GM21447 (cell line): ENCODE results near the gene FGFR3.

Experiments
- ATAC-seq: cut with Tn5 transposase; IDR thresholded peaks from one replicate; pipeline ENCODE4 v1.9.1; 2021; ENCODE audit not compliant: unreplicated experiment

Gene FGFR3

DNA sequence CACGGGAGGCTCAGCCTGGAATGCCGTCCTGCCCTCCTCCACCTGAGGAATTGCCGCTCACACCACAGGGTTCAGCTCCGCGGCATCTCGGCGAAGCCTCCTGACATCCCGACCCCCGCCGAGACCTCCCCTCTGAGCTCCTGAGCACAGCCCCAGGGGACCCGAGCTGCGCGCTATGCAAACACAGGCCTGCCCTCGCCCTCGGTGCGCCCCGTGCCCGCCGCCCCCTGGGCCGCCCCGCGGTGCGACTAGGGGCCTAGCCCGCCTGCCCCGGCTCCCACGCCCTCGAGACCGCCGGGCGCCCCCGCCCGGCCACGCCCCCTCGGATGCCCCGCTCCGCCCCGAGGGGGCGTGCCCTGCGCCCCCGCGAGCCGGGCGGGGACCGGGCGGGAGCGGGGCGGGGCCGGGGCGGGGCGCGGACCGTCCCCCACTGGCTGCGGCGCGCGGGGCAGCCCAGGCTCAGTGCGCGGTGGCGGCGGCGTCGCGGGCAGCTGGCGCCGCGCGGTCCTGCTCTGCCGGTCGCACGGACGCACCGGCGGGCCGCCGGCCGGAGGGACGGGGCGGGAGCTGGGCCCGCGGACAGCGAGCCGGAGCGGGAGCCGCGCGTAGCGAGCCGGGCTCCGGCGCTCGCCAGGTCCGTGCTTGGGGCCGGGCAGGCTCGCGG is at the start of gene FGFR3:
FGFR3 (plus strand) TSS at position 462 of the 664 bp plus-strand sequence. CDS start 642 bp downstream, outside the sequence.
- ATAC-seq: peak; percentile 51

DNA sequence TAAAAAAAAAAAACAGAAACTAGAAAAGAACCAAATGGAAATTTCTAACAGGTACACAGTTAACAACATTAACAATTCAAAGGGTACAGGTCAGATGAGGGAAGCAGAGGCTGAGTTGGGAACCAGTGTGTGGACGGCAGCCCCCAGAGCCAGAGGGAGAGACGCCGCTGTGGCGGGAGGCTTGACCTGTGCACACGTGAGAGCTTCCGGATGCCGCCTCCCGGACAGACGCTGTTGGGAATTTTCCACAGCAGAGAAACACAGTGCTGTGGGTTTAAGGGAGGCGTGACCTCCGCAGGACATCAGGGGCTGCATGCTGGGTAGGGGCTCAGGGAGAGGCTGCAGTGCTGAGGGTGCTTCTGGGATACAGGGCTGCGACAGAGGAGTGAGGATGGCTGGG is 49.5 kb upstream of the FGFR3 start:
- no peak for ATAC-seq

DNA sequence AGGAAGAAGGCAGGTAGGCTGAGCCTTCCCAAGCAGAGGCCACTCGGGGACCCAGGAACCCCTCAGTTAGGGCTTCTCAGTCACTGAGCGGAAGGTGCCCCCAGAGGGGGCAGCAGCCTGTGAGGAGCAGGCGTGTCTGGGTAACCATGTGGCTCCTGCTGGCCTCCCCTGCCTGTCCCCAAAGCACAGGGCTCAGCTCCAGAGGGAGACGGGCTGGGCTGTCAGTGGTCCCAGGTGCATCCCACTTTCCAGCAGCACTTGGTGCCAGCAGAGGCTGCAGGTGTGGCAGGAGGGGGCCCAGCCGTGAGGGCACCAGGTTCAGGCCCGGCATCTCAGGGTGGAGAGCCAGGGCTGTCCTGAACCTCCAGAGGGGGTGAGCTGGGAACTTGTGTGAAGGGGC is 49.1 kb upstream of the FGFR3 start:
- no peak for ATAC-seq

DNA sequence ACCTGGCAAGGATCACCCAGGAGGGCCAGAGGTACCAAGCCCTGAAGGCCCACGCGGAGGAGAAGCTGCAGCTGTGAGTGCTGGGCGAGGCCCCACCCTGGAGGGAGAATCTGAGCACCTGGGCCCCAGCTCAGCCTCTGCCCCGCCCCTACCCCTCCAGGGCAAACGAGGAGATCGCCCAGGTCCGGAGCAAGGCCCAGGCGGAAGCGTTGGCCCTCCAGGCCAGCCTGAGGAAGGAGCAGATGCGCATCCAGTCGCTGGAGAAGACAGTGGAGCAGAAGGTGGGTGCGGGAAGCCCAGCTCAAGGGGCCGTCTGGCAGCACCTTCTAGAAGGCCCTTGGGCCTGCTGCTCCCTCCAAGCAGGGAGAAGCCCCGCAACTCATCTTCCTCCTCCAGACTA is 48.5 kb upstream of the FGFR3 start:
- no peak for ATAC-seq

DNA sequence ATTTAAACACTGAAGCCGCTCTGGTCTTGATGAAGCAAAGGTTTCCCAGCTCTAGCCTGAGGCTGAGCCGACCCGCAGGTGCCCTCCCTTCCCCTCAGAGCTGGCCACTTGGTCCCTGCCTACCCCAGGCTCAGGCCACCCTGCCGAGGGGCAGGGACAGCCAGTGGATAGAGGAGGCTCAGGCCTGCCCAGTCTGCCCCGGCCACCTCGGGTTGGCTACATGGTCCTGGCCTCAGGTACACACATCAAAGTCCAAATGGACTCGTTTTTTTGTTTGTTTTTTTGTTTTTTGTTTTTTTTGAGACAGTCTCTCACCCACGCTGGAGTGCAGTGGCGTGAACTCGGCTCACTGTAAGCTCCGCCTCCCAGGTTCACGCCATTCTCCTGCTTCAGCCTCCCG is 47.9 kb upstream of the FGFR3 start:
- ATAC-seq: no peak

DNA sequence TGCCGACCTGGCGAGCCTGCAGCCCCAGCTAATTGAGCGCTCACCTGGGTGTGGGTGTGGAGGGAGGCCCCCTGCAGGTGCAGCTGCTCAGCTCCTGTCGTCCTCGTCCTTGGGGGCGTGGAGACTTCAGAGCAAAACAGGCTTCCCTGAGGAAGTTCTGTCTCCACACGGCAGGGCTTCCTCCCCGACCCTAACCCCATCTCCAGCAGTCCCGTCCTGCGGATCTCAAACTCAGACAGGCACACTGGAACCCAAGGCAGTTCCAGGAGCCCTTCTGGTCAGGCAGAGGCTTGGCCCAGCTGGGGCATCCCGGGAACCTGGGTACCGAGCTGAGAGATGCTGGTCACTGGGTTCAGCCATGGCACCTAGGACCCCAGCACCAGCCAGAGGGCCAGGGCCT is 47.4 kb upstream of the FGFR3 start:
- ATAC-seq: no peak

DNA sequence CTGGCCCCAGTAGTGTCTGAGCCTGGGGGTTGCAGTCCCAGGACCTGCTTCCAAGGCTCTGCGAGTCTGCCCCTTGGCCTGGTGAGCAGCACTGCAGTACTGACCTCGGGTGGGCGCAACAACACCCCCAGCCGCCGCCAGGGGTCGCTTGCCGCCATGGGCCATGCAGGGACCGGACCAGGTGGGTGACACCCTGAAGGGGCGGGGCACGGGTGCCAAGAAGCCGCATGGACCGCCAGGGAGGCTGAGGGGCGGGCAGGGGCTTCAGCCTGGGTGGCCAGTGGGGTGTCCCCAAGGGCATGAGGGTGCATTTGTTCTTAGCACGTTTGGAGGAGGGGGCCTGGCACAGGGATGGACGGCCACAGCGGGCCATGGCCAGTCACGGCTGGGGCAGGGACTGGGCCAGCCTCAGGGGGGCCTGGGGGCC is 46.8 kb upstream of the FGFR3 start:
- ATAC-seq: peak; percentile 62

DNA sequence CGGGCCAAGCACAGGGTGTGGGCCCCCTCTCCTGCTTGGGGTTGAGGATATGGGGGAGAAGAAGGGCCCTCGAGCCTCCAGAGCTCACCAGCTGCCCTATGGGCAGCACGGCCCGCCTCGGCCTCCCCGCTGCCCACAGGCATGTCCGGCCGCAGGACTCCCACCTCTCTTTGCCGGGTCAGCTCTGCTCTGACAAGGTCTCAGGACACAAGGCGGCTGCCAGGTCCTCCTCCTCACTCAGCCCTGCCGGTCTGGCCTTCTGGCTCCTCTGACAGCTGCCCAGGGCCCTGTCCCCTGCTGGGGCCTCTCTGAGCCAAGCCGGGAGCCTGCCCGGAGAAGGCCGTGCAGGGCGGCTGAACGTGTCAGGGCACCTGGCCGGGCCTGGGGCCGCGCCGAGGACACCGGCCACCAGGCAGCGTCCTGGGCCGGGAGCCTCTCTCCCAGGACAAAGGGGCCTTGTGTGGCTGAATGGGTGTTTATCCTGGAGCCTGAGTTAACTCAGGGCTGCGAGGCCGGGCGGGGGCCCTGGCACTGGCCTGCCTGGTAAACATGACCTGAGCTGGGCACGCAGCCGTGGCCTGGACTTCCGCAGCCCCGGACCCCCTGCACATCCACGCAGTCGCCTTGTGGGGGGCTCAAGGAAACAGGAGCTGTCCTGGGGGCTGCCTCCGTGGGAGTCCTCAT is 46.0 kb upstream of the FGFR3 start:
- ATAC-seq: no peak

DNA sequence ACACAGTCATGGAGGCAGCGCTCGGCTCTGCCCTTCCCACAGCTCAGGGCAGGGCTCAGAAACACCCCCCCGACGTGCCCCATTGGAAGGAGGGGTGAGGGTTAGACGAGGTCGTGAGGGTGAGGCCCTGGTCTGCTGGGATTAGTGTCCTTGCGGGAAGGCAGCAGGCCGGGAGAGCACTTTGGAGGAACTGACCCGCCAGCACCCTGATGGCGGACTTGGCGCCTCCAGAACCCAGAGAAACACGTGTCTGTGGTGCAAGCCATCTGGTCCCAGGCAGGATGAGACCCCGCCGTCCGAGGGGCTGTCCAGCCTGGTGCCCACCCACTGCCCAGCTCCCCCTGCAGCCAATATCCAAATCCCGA is 45.5 kb upstream of the FGFR3 start:
- no peak for ATAC-seq

DNA sequence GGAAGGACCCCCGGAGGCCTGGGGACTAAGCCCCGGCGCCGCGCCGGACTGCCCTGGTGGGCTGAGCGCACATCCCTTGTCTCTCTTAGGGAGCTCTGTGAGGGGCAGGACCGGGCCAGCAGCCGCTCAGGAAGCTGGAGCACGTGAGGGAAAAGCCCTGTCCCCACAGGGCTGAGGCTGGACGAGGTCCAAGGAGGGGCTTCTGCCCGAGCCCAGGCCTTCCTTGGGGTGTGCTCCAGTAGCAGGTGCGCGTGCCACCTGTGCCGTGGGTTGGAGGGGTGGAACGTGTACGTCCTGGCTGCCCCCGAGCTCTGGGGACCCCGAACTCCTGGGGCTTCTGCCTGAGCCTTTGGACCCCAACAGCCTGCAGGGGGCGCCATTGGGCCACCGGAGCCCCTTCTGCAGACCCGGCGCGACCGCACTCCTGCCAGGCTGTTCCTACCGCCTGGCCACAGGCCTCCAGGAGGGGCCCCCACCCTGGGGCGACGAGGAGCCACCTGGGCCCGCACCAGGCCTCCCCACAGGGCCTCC is 44.6 kb upstream of the FGFR3 start:
- no peak for ATAC-seq

DNA sequence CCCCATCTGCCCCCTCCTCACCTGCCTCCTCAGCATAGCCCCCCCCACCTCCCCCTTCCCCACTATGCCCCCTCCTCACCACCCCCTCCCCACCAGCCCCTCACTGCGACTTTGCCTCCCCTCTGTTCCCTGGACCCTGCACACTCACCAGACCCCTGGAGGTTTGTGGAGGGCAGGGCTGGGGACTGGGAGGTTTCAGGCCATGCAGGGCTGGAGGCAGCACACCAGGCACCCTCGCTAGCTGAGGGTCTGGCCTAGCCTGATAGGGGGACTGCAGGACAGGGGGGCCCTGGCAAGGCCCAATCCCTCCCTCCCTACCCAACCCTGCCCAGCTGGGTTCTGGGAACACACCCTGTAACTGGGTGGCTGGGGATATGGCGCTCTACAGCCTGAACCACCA is 43.7 kb upstream of the FGFR3 start:
- ATAC-seq: no peak

DNA sequence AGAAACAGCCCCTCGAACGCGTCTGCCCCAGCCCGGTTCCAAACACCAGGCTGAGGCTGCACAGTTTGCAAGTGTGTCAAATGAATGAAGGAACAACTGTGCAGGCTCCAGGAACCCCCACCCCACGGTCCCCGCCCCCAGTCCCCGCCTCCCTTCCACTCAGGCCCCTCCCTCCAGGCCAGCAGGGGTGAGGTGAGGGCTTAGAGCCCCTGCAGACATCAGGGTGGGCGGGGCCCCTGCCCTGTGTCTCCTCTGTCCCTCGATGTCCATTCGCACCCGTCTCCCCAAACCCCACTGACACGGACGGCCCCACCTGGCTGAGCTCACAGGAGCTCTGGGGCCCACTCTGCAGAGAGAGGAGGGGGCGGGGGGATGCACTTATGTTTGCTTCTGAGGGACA is 43.3 kb upstream of the FGFR3 start:
- no peak for ATAC-seq

DNA sequence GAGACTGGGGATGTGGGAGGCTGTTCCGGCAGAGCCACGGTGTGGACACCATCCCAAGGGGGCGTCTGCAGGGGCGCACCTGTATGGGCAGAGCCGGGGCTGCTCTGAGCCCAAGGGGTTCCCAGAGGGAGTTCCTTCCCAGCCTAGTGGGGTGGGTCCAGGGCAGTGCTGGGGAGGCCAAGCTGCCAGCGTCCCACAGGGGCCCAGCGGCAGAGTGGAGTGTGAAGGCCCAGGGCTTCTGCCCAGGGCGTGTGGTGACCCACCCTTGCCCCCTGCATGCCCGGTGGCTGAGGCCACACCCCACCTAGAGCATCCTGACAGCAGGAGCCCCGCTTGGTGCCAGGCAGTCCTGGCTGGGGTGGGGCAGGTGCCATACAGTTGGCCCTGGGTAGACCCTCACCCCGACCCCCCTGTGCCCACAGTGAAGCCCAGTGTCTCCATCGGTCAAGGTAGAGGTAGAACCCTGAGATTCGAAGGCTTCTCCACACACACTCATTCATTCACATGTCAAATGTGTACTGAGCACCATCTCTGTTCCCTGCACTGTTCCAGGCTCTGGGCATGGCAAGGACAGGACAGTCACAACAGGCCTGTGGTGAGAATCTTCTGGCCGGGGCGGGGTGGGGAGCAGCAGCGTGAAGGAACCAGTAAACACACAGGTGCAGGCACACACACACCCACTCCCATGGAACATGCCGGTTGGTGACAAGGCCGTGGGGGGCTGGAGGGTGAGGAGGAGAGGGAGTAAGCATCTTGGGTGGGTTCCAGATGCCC is 42.5 kb upstream of the FGFR3 start:
- ATAC-seq: no peak

DNA sequence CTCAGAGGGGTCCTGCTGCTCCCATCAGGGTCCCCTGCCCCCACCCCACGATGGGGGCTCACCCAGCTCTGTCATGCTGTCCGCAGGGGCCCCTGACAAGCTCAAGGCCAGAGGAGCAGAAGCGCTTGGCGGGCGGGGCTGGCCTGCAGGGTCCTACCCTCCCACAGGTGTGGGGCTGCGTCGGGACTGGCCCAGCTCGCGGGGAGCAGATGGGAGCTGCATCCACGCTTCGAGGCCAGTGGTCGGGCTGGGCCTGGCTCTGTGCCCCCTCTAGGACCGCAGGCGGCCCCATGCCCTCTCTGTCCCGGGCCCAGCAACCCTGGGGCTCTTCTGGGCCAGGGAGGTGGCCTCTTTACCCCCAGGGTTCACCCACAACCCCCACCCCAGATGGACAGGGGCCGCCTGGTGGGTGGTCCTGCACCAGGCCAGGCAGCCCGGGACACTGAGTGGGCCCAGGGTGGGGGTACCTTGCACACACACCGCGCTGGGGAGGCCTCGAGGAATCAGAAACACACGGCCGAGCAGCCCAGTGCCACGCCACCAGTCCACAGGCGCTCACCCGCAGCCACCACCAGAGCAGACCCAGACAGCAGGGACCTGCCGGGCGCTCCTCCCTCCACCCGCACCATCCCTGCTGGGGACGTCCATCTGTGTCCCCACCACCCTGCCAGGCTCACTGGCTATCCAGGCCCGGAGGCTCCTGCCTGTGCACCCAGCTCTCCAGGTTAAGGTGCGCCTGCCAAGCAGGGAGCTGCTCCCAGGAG is 41.8 kb upstream of the FGFR3 start:
- no peak for ATAC-seq

DNA sequence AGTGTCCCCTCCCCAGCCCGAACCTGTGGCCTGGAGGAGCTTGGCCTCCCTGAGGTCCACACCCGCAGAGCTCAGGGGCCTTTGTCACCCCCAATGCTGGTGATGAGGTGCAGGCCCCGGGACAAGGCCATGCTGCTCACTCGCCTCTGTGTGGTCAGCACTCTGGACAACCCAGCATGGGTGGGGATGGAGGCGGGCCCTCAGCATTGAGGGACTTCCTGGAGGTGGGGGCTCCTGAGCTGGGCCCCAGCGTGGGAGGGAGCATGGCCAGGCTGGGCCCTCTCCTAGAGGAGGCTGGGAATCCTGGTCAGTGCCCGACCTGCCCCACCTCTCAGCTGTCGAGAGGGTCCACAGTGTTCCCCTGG is 41.2 kb upstream of the FGFR3 start:
- no peak for ATAC-seq

DNA sequence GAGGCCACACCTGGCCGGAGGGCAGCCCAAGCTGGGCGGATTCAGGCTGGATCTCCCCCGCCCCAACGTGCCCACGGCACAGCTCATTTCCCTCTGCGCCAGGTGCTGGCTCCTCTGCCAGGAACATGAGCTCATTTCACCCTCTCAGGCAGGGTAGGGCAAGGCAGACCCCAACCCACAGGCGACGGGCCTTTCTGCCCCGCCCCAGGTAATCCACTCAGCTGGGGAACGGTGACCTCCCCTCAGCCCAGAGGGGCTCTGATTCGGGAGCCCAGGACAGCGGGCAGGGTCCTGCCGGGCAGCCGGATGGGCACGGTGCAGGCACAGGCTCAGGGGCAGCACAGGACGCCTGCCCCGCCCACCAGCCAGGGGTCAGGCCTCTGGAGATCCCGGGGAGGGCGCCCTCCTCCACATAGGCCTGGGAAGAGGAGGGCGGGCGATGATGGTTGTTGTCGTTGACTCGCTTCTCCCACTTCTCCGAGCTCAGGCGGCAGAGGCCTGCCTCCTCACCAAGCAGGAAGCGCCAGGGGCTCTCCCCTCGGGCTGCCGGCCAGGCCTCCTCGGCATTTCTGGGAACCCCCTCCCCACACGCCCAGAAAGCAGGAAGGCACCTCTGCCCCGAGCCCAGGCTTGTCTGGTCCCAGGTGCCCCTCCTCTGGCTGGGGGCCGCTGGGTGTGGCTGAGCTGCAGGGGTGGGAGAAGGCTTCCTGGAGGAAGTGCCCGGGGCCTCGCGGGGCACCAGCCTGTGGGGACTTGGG is 40.6 kb upstream of the FGFR3 start:
- ATAC-seq: no peak

DNA sequence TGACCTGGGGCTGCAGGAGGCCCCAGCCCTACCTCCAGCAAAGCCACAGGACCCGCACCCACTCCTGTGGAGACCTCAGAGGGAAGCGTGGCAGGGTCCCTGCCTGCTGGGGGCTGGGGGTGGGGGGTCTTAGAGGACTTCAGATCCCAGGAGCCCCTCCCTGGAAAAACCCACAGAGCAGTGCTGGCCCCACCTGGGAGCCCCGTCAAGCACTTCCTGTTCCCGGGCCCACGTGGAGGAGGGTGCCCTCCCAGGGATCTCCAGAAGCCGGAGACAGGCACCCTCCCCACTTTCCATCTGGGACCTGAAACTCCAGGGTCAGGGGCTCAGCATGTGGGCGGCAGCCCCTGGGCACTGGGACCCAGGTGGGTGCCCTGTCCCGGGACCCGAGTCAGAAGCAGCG is 39.8 kb upstream of the FGFR3 start:
- ATAC-seq: no peak

DNA sequence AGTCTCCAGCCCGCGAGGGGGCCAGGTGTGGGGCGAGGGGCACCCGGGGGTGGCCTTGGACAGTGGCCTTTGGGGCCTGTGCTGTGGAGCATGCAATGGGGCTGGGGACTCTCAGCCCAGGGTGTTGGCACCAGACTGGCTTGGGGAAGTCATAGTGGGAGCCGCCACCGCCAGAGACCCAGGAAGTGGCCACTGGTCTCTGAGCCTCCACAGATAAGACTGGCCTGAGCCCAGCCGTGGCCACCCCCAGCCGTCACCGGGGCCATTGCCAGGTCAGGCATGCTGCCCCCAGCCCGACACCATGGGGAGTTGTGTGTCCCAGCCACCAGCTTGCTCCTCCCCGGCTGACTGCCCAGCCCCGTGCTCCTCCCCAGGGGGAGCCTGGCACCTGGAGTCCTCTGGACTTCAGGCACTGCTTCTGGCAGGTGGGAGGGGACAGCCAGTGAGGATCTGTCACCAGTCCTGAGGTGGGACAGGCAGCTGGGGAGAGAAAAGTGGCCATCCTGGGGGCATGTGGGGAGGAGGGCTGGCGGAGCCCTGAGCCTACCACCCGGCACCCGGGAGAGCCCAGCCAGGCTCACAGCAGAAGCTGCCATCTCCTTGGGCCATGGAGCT is 39.3 kb upstream of the FGFR3 start:
- ATAC-seq: no peak

DNA sequence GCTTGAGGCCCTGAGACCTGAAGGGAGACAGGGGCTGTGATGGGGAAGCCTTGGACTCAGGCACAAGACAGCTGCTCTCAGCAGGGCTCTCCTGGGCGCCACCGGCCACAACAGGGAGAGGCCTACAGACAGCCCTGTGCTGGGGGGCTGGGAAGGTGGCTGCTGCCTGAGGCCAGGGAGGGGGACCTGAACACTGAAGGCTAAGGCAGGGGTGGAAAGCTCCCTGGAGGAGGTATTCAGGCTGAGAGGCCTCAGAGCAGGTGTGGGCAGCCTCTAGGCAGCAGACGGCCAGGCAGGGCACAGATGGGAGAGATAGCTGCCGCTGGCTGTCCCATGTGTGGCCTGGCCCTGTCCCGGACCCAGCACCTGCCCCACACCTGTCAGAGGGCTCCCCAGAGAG is 38.8 kb upstream of the FGFR3 start:
- ATAC-seq: no peak

DNA sequence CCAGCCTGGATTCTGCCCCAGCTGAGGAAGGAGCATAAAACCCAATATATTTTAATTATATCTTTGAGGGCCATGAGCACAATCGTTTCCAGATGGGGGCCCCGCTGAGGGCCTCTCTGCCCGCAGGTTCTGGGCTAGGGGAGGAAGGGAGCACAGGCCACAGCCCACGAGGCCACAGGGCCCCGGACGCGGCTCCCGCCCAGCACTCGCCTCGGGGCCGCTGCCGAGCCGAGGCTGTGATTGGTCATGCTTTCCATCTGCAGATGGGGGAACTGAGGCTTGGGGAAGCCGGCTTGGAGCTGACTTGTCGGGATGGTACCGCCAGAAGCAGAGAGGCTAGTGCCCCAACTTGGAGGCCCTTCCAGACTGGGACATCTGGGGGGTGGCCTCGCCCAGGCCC is 37.8 kb upstream of the FGFR3 start:
- ATAC-seq: no peak
